GM18511 (cell line): Measurements from ENCODE around the gene ADAMTS1.

Experiments
- ATAC-seq: cut with Tn5 transposase; IDR thresholded peaks from one replicate; pipeline ENCODE4 v1.9.1; 2021; ENCODE audit warnings: mild to moderate bottlenecking, moderate library complexity; ENCODE audit not compliant: unreplicated experiment

The ADAMTS1 gene

GRCh38 chr21:26845759-26846035 lies 488 bp upstream of the ADAMTS1 start:
- no peak for ATAC-seq

GRCh38 chr21:26844258-26845065 lies 747 bp downstream of the ADAMTS1 start:
- no peak for ATAC-seq

GRCh38 chr21:26843933-26844257 lies 1.3 kb downstream of the ADAMTS1 start:
- ATAC-seq: no peak

- no peak for ATAC-seq
These were observed 2.0 kb downstream of the ADAMTS1 start for GRCh38 chr21:26842974-26843932.

GRCh38 chr21:26842300-26842699 lies 2.9 kb downstream of the ADAMTS1 start:
- ATAC-seq: no peak

GRCh38 chr21:26840912-26841311 lies 4.3 kb downstream of the ADAMTS1 start:
- no peak for ATAC-seq

- ATAC-seq: no peak
These were observed 5.0 kb downstream of the ADAMTS1 start for GRCh38 chr21:26840201-26840600.

- no peak for ATAC-seq
These were observed 7.7 kb downstream of the ADAMTS1 start for GRCh38 chr21:26837539-26837938.

GRCh38 chr21:26836528-26836927 lies 8.7 kb downstream of the ADAMTS1 start:
- no peak for ATAC-seq

- no peak for ATAC-seq
These were observed 9.4 kb downstream of the ADAMTS1 start for GRCh38 chr21:26835714-26836265.

GRCh38 chr21:26835027-26835713 lies 10.0 kb downstream of the ADAMTS1 start:
- no peak for ATAC-seq

GRCh38 chr21:26834181-26834905 lies 10.9 kb downstream of the ADAMTS1 start:
- ATAC-seq: no peak

GRCh38 chr21:26833460-26833939 lies 11.7 kb downstream of the ADAMTS1 start:
- ATAC-seq: no peak

- ATAC-seq: no peak
These were observed 12.2 kb downstream of the ADAMTS1 start for GRCh38 chr21:26833011-26833410.

GRCh38 chr21:26832546-26832945 lies 12.7 kb downstream of the ADAMTS1 start:
- no peak for ATAC-seq

GRCh38 chr21:26826801-26827200 lies 18.4 kb downstream of the ADAMTS1 start:
- ATAC-seq: no peak

- ATAC-seq: no peak
These were observed 24.7 kb downstream of the ADAMTS1 start for GRCh38 chr21:26820509-26820908.

GRCh38 chr21:26819740-26820324 lies 25.4 kb downstream of the ADAMTS1 start:
- ATAC-seq: no peak

GRCh38 chr21:26818906-26819305 lies 26.3 kb downstream of the ADAMTS1 start:
- no peak for ATAC-seq

GRCh38 chr21:26815197-26815596 lies 30.0 kb downstream of the ADAMTS1 start:
- ATAC-seq: no peak
